ENCODE data around the gene ZNF346. TPM values are rescaled to one million over a fixed set of nuclear protein-coding genes. Genes with fewer than 3 reads are reported as not detected.

The ZNF346 gene
- total and polyA plus RNA-seq, 8 donors = 4.7 to 122 (median 16.4) TPM

DNA sequence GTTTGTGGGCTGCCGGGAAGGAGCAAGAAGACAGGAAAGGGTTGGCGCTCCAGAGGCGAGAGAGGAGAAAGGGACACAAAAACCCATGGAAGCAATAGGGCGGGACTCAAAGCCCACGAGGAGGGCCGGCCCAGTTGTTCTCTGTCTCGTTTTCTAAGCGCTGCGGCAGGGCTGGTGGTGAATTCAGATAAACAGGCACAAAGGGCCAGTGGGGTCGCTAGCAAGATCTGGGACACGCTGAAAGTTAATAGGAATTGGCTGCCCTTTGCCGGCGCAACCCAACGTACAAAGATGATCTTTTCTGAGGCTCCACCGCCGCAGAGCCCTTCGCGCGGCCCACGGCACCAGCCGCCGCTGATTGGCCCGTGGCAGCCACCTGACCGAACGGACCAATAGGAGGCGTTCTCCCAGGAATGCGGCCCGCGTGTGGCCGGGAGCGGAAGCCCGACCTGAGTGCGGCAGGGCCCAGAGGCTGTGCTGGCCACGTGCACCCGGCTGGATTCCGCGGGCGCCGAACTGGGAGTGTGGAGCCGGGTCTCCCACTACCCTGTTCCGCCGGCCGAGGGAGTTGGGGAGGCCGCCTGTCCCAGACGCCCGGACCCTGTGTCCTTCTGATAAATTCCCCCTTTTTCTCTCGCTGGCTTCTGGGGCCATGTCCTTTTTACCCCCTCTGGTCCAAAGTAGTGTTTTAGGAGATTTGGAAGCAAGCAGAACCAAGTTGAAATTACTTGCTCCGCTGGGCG, 94.3 kb downstream of the ZNF346 start:
- Histone ChIP-seq H3K36me3 (no peaks in the 10 kb centered on the region), H3K27me3 (no peaks in the 10 kb centered on the region), H3K4me1 (peaks cover 0 to 34% (median 27%) of the 10 kb centered on the region in 4 donors), H3K4me3 (peak overlapping the region; percentile 31 to 40 (median 38)), H3K27ac (peak overlapping the region; percentile 63 to 78 (median 70)), H3K9me3 (no peaks in the 10 kb centered on the region)
- TF ChIP-seq POLR2A (IDR thresholded peaks at IDR 0.05) (no peak), POLR2AphosphoS5 (IDR thresholded peaks at IDR 0.05) (peak; percentile 18 to 84 (median 33))
- intact Hi-C loops (cut with DNase I; ENCODE audit: low total_unique reads) = no loop called here
- 18 to 38% (median 29%) methylated on average over 26 to 49 of the region's 49 CpGs for WGBS, 5 donors
- peak; percentile 89 to 96 for DNase-seq

DNA sequence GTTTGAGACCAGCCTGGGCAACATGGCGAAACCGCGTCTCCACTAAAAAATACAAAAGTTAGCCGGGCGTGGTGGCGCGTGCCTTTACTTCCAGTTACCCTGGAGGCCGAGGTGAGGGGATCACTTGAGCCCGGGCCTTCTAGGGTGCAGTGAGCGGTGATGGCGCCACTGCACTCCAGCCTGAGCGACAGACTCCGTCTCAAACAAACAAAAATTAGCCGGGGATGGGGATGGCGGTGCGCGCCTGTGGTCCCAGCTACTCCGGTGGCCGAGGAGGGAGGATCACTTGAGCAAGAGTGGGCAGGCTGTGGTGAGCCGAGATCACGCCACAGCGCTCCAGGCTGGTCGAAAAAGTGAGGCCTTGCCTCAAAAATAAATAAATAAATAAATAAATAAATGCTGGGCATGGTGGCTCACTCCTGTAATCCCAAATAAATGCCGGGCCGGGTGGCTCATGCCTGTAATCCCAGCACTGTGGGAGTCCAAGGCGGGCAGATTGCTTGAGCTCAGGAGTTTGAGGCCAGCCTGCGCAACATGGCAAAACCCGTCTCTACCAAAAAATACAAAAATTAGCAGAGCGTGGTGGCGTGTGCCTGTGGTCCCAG, 95.0 kb downstream of the ZNF346 start:
- Histone ChIP-seq H3K27me3 (no peaks in the 10 kb centered on the region), H3K27ac (peak overlapping the region in 3 of 5 donors; percentile 70 to 78 (median 75)), H3K36me3 (no peaks in the 10 kb centered on the region), H3K4me3 (no peak overlapping the region), H3K4me1 (peaks cover 0 to 30% (median 24%) of the 10 kb centered on the region in 4 donors), H3K9me3 (no peaks in the 10 kb centered on the region)
- intact Hi-C loops (cut with DNase I; ENCODE audit: low total_unique reads) = no loop called here
- 94 to 98% (median 98%) methylated on average over 30 of the region's 30 CpGs for WGBS, 5 donors
- no peak for TF ChIP-seq POLR2A (IDR thresholded peaks at IDR 0.05)
- TF ChIP-seq, protein P1, sequence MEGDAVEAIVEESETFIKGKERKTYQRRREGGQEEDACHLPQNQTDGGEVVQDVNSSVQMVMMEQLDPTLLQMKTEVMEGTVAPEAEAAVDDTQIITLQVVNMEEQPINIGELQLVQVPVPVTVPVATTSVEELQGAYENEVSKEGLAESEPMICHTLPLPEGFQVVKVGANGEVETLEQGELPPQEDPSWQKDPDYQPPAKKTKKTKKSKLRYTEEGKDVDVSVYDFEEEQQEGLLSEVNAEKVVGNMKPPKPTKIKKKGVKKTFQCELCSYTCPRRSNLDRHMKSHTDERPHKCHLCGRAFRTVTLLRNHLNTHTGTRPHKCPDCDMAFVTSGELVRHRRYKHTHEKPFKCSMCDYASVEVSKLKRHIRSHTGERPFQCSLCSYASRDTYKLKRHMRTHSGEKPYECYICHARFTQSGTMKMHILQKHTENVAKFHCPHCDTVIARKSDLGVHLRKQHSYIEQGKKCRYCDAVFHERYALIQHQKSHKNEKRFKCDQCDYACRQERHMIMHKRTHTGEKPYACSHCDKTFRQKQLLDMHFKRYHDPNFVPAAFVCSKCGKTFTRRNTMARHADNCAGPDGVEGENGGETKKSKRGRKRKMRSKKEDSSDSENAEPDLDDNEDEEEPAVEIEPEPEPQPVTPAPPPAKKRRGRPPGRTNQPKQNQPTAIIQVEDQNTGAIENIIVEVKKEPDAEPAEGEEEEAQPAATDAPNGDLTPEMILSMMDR (IDR thresholded peaks at IDR 0.05) = no peak
- no peak for TF ChIP-seq POLR2AphosphoS5 (IDR thresholded peaks at IDR 0.05)
- no peak for TF ChIP-seq EP300 (IDR thresholded peaks at IDR 0.05)
- no peak for DNase-seq

DNA sequence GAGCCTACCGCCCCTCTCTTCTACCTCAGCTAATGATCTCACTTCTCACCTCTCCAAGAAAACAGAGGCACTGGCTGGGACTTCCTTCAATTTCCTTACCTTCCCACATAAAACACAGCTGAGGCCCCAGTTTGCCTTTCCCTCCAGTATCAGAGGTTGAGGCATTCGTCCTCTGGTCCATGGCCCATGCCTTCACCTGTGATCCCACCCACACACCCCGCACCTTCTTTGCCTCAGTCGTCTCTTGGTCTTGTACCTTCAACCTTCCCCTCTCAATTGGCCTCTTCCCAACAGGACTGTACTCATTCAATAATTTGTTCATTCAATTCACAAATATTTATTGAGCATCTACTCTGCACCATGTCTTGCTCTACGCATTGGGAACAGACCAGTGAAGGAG, 100.1 kb downstream of the ZNF346 start:
- H3K4me3 ChIP-seq = no peak overlapping the region
- H3K27me3 ChIP-seq = no peaks in the 10 kb centered on the region
- no peaks in the 10 kb centered on the region for H3K4me1 ChIP-seq
- H3K36me3 ChIP-seq = no peaks in the 10 kb centered on the region
- no peak for TF ChIP-seq EP300 (IDR thresholded peaks at IDR 0.05)
- no peak for TF ChIP-seq POLR2AphosphoS5 (IDR thresholded peaks at IDR 0.05)
- TF ChIP-seq, protein P1 (IDR thresholded peaks at IDR 0.05) = no peak
- TF ChIP-seq POLR2A (IDR thresholded peaks at IDR 0.05) = no peak
- no peak for DNase-seq
- intact Hi-C loops (cut with DNase I; ENCODE audit: low total_unique reads) = loop anchor here (10.0 kb wide), 1 partner anchor 172 kb away; no protein-coding TSS in a partner anchor
- no peak overlapping the region for H3K27ac ChIP-seq
- WGBS, 5 donors = 94 to 99% (median 97%) methylated on average over 5 of the region's 5 CpGs
- H3K9me3 ChIP-seq = no peaks in the 10 kb centered on the region

DNA sequence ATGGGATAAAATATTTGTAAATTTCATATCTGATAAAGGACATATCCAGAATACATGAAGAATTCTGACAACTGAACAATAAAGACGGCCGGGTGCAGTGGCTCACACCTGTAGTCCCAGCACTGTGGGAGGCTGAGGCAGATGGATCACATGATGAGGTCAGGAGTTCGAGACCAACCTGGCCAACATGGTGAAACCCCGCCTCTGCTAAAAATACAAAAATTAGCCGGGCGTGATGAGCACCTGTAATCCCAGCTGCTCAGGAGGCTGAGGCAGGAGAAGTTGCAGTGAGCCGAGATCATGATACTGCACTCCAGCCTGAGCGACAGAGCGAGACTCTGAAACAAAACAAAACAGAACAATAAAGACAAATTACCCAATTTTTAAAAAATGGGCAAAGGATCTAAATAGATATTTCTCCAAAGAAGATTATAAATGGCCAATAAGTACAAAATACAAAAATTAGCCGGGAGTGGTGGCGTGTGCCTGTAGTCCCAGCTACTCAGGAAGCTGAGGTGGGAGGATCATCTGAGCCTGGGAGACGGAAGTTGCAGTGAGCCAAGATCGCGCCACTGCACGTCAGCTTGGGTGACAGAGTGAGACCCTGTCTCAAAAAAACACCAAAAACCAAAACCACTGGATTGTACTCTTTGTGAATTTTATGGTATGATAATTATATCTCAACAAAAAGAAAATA, 101.4 kb downstream of the ZNF346 start:
- whole genome bisulfite sequencing, 5 donors = 84 to 91% (median 89%) methylated on average over 15 of the region's 15 CpGs
- H3K9me3 ChIP-seq = no peaks in the 10 kb centered on the region
- no peaks in the 10 kb centered on the region for H3K36me3 ChIP-seq
- no peak for TF ChIP-seq EP300 (IDR thresholded peaks at IDR 0.05)
- TF ChIP-seq POLR2A (IDR thresholded peaks at IDR 0.05) = no peak
- TF ChIP-seq, protein P1 (IDR thresholded peaks at IDR 0.05) = no peak
- TF ChIP-seq POLR2AphosphoS5 (IDR thresholded peaks at IDR 0.05) = no peak
- H3K27me3 ChIP-seq = no peaks in the 10 kb centered on the region
- no peak overlapping the region for H3K27ac ChIP-seq
- intact Hi-C loops (cut with DNase I; ENCODE audit: low total_unique reads) = loop anchor here (10.0 kb wide), 1 partner anchor 171 kb away; no protein-coding TSS in a partner anchor
- no peaks in the 10 kb centered on the region for H3K4me1 ChIP-seq
- DNase-seq = no peak
- H3K4me3 ChIP-seq = no peak overlapping the region
